Stomach smooth muscle (tissue), 2 donors: Measurements from ENCODE around the gene RSPH4A.
"Not testable (repeated sequence)": the region's sequence is repeated elsewhere in the genome, so short reads cannot be mapped to it uniquely, and the experiment has no call there.

Experiments
- H3K27ac ChIP-seq: one replicate; pipeline ENCODE4 v1.7.0; 2013; ENCODE audit warnings: mild to moderate bottlenecking, low read length, inconsistent platforms
- H3K27me3 ChIP-seq, 2 donors: one replicate each; pipeline ENCODE4 v1.7.0; 2013; ENCODE audit warnings: low read length in 2 of 2; ENCODE audit not compliant: insufficient read depth in 2 of 2, control insufficient read depth in 1 of 2
- H3K36me3 ChIP-seq, 2 donors: one replicate each; pipeline ENCODE4 v1.7.0; 2013; ENCODE audit warnings: low read length in 2 of 2; ENCODE audit not compliant: control insufficient read depth in 2 of 2, insufficient read depth in 2 of 2
- H3K4me1 ChIP-seq: one replicate; pipeline ENCODE4 v1.7.0; 2013; ENCODE audit warnings: low read length; ENCODE audit not compliant: control insufficient read depth, insufficient read depth
- H3K4me3 ChIP-seq, 2 donors: one replicate each; pipeline ENCODE4 v1.7.0; 2013; ENCODE audit warnings: low read length in 2 of 2
- H3K9ac ChIP-seq, 2 donors: one replicate each; pipeline ENCODE4 v1.7.0; 2013; ENCODE audit warnings: low read length in 2 of 2, mild to moderate bottlenecking in 1 of 2
- H3K9me3 ChIP-seq, 2 donors: one replicate each; pipeline ENCODE4 v1.7.0; 2013; ENCODE audit warnings: low read length in 2 of 2; ENCODE audit not compliant: control insufficient read depth in 2 of 2
- donor health status: healthy.
- donor health status: Pancreatic carcinoma.

RSPH4A gene

DNA sequence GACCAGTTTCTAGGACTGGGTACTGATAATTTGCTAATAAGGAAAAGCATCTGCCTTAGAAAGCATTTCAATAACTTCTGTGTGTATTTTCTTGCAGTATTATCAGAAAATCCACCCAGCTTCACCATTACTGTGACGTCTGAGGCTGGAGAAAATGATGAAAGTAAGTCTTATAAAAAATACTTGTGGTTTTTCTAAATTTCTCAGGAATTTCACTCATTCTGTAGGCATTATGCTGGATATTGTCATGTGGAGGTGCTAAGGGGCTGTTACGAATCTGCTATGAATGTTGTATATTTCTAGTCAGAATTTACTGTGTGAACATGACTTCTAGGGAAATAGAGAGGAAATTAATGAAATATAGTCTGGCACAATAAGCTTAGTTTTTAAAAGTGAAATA lies 36.1 kb upstream of the RSPH4A start:
- Histone ChIP-seq H3K27ac (no peak overlapping the region), H3K36me3 (peaks cover 2 to 18% of the 10 kb centered on the region in 2 donors), H3K4me3 (no peak overlapping the region), H3K4me1 (no peaks in the 10 kb centered on the region), H3K9ac (no peak overlapping the region), H3K27me3 (no peaks in the 10 kb centered on the region), H3K9me3 (no peaks in the 10 kb centered on the region)

DNA sequence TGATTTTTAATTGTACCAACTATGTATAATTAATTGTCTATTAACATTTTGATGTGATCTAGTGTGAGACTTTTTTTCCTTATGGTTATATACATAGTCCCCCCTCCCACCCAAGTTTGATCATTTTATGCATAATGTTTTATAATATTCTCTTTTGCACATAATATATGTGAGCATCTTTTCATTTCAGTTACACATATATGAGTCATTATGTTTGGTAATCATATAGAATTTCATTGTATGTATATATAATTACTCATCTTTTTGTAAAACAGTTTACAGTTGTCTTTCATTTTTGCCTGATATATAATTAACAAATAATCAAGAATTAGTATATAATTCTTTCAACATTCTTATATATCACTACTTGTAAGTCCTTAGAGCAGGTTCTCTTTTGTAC lies 30.0 kb upstream of the RSPH4A start:
- no peak overlapping the region for H3K9ac ChIP-seq
- no peak overlapping the region for H3K27ac ChIP-seq
- peaks cover 12 to 21% of the 10 kb centered on the region in 2 donors for H3K36me3 ChIP-seq
- H3K4me3 ChIP-seq = no peak overlapping the region
- H3K9me3 ChIP-seq = no peaks in the 10 kb centered on the region
- H3K4me1 ChIP-seq = no peaks in the 10 kb centered on the region
- no peaks in the 10 kb centered on the region for H3K27me3 ChIP-seq

DNA sequence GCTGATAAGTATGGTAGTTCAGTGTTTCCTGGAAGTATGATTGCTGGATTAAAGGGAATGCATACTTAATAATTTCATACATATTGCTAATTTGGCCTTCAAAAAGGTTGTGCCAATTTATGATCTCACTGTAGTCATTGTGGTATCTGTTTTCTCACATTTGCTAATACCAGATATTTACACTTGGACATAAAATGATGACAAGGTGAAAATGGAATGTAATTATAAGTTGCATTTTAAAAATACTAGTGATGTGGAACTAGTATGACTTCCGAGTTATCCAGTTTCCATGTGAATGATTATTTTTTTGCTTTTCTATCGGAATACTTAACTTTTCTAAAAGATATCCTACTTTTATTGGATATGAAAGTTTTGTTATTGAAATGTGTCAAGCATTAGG lies 29.5 kb upstream of the RSPH4A start:
- peaks cover 16 to 26% of the 10 kb centered on the region in 2 donors for H3K36me3 ChIP-seq
- H3K27me3 ChIP-seq = no peaks in the 10 kb centered on the region
- no peak overlapping the region for H3K4me3 ChIP-seq
- no peaks in the 10 kb centered on the region for H3K9me3 ChIP-seq
- H3K27ac ChIP-seq = no peak overlapping the region
- H3K9ac ChIP-seq = no peak overlapping the region
- no peaks in the 10 kb centered on the region for H3K4me1 ChIP-seq

DNA sequence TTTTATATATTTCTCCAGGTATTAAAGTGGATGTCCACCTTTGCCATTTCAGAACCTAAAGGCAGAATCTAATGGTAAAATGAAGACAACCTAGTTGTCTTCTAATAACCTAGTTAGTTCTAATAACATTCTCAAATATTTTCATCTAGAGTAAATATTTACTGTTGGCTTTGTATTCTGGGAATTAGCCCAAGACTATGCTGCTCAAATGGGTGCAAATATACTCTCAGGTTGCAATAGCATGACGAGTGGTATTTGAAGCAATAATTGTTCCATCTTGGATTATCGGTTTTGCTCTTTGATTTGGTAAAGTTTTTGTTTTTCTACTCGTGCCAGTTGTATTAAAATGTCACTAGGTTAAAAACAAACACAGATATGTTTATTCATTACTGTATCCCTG lies 21.0 kb upstream of the RSPH4A start:
- H3K27me3 ChIP-seq = no peaks in the 10 kb centered on the region
- no peak overlapping the region for H3K4me3 ChIP-seq
- H3K4me1 ChIP-seq = no peaks in the 10 kb centered on the region
- no peak overlapping the region for H3K9ac ChIP-seq
- H3K36me3 ChIP-seq = peaks cover 20 to 30% of the 10 kb centered on the region in 2 donors
- no peak overlapping the region for H3K27ac ChIP-seq
- no peaks in the 10 kb centered on the region for H3K9me3 ChIP-seq

DNA sequence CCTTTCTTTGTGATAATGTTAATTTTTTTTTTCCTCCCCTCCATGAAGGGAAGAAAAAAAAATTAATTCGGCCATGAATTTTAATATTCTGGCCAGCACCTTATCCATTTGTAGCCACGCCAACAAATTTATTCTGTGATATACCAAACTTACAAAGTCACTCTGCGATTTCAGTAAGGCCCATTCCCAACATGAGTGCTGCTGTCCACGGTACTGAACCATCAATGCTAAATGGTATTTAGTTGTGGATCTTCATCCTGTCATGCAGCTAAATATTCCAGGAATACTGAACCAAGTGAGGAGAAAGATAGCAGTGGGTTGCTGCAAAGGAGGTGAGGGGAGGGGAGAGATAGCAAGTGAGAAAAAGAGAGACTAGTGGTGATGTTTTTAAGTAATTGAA lies 19.5 kb upstream of the RSPH4A start:
- H3K4me3 ChIP-seq = no peak overlapping the region
- H3K36me3 ChIP-seq = peaks cover 10 to 22% of the 10 kb centered on the region in 2 donors
- no peaks in the 10 kb centered on the region for H3K27me3 ChIP-seq
- no peaks in the 10 kb centered on the region for H3K9me3 ChIP-seq
- no peak overlapping the region for H3K27ac ChIP-seq
- H3K9ac ChIP-seq = no peak overlapping the region
- H3K4me1 ChIP-seq = no peaks in the 10 kb centered on the region

DNA sequence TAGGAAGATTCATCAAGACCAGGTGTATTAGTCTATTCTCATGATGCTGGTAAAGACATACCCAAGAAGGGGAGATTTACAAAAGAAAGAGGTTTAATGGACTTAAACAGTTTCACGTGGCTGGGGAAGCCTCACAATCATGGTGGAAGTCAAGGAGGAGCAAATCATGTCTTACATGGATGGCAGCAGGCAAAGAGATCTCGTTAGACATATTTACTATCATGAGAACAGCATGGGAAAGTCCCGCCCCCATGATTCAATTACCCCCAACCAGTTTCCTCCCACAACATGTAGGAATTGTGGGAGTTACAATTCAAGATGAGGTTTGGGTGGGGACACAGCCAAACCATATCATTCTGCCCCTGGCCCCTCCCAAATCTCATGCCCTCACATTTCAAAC lies 12.4 kb upstream of the RSPH4A start:
- H3K27ac ChIP-seq, H3K9me3 ChIP-seq, H3K9ac ChIP-seq, H3K4me1 ChIP-seq, H3K4me3 ChIP-seq, H3K27me3 ChIP-seq: not testable (repeated sequence)
- H3K36me3 ChIP-seq = peaks cover 2 to 12% of the 10 kb centered on the region in 2 donors

DNA sequence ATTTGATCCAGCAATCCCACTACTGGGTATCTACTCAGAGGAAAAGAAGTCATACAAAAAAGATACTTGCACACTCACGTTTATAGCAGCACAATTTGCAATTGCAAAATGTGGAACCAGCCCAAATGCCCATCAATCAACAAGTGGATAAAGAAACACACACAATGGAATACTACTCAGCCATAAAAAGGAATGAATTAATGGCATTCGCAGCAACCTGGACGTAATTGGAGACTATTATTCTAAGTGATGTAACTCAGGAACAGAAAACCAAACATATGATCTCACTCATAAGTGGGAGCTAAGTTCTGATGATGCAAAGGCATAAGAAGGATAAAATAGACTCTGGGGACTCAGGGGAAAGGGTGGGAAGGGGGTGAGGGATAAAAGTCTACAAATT lies 11.4 kb upstream of the RSPH4A start:
- H3K4me1 ChIP-seq, H3K9me3 ChIP-seq, H3K4me3 ChIP-seq, H3K27ac ChIP-seq, H3K9ac ChIP-seq, H3K27me3 ChIP-seq: not testable (repeated sequence)
- peaks cover 2 to 12% of the 10 kb centered on the region in 2 donors for H3K36me3 ChIP-seq

DNA sequence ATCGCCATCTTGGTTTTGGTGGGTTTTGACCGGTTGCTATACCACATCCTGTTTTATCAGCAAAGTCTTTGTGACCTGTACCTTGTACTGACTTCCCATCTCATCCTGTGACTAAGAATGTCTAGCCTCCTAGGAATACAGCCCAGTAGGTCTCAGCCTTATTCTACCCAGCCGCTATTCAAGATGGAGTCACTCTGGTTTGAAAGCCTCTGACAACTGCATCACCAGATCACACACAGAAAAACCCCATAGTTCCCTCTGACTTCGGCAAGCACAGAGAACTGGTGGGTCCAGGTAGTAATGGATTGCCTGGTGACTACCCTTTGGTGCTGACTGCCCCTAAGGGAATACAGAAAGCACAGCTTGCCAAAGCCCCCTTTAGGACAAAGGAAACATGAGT lies 10.3 kb upstream of the RSPH4A start:
- no peaks in the 10 kb centered on the region for H3K27me3 ChIP-seq

DNA sequence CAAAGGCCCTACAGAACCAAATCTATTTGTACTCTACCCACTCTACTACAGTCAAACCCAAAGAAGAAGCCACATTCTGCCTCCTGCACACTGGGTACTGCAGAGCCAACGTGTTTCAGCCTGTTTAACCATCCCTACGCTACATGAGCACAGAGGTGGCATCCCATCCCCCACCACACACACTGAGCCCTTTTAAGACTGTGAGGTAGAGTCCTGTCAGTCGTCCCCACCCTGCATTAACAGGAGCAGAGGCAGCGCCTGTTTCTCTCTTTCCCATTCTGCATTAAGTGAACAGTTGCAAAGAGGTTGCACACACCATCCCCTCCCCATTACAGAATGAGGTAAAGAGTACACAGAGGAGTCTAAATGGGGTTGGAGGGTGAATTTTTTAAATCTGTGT lies 5.2 kb upstream of the RSPH4A start:
- Histone ChIP-seq H3K4me3 (no peak overlapping the region), H3K9me3 (no peaks in the 10 kb centered on the region), H3K4me1 (peaks cover 5% of the 10 kb centered on the region), H3K9ac (no peak overlapping the region), H3K27ac (no peak overlapping the region), H3K36me3 (peaks cover 0 to 2% of the 10 kb centered on the region in 2 donors), H3K27me3 (no peaks in the 10 kb centered on the region)

More for the DNA sequence above, 10.3 kb upstream of the RSPH4A start:
- no peak overlapping the region for H3K4me3 ChIP-seq
- H3K36me3 ChIP-seq = peaks cover 2 to 8% of the 10 kb centered on the region in 2 donors
- H3K9me3 ChIP-seq = no peaks in the 10 kb centered on the region
- no peak overlapping the region for H3K27ac ChIP-seq
- H3K4me1 ChIP-seq = no peaks in the 10 kb centered on the region
- no peak overlapping the region for H3K9ac ChIP-seq

DNA sequence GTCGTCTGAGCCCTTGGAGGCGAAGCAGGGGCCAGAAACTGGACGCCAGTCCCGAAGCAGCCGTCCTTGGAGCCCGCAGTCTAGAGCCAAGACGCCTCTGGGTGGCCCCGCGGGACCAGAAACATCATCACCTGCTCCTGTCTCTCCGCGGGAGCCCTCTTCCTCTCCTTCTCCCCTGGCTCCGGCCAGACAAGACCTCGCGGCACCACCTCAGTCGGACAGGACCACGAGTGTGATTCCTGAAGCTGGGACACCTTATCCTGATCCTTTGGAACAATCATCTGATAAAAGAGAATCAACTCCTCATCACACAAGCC lies 416 bp downstream of the RSPH4A start:
- Histone ChIP-seq H3K4me3 (peak overlapping the region; percentile 94 to 98), H3K9ac (peak overlapping the region; percentile 66 to 68), H3K27ac (no peak overlapping the region), H3K27me3 (no peaks in the 10 kb centered on the region), H3K9me3 (no peaks in the 10 kb centered on the region), H3K36me3 (no peaks in the 10 kb centered on the region), H3K4me1 (peaks cover 13% of the 10 kb centered on the region)

DNA sequence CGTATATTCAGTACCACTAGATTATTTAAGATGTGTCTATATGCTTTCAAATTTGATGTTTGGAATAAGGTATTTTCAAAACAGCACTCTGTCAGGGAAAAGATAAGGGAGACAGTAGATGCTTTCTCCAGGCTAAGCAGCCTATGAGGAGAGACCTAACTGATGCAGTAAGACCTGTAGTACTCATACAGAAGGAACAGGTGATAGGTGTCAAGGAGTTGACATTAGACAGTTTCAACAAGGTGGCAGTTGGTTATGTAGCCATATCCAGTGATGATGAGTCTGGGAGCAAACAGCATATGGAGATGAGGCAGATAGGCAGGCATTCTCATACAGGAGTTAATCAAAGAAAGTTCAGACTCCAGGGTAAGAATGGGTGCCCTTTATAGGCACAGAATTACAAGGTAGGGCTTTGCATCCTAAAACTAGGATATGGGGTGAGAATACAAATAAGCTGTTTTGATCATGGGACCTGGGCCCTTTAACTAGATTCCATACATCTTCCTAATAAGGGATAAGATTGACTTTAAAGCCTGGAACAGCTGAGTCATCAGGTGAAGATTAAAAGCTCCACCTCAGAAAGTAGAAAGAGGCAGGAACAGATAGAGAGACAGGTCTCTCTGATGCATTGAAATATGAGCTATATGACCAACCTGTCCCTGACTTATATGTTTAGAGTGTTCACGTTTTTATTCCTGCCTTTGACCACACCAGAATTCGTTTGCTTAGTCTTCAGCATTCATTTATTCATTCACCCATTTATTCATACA lies 7.9 kb downstream of the RSPH4A start:
- Histone ChIP-seq H3K27ac (no peak overlapping the region), H3K4me3 (no peak overlapping the region), H3K4me1 (no peaks in the 10 kb centered on the region), H3K9me3 (no peaks in the 10 kb centered on the region), H3K9ac (no peak overlapping the region), H3K27me3 (no peaks in the 10 kb centered on the region), H3K36me3 (no peaks in the 10 kb centered on the region)
